GM21723 (cell line): ENCODE data around the gene PRR29.
"Not testable (repeated sequence)": the region's sequence is repeated elsewhere in the genome, so short reads cannot be mapped to it uniquely, and the experiment has no call there.

Experiments used
- ATAC-seq: cut with Tn5 transposase; IDR thresholded peaks from one replicate; pipeline ENCODE4 v1.9.1; 2021; ENCODE audit warnings: mild to moderate bottlenecking, moderate library complexity; ENCODE audit not compliant: unreplicated experiment

Gene PRR29

GRCh38 chr17:63996430-63997182, 1.5 kb upstream of the PRR29 start:
- no peak for ATAC-seq

- no peak for ATAC-seq
These were observed 656 bp upstream of the PRR29 start for GRCh38 chr17:63997341-63998048.

GRCh38 chr17:63998721-63999679, 849 bp downstream of the PRR29 start:
- ATAC-seq = no peak

GRCh38 chr17:63999680-64000531, 1.8 kb downstream of the PRR29 start:
- ATAC-seq = no peak

- no peak for ATAC-seq
These were observed 3.0 kb downstream of the PRR29 start for GRCh38 chr17:64001091-64001579.

- ATAC-seq = no peak
These were observed 3.8 kb downstream of the PRR29 start for GRCh38 chr17:64001763-64002529.

GRCh38 chr17:64002658-64003525, 4.7 kb downstream of the PRR29 start:
- no peak for ATAC-seq

GRCh38 chr17:64003526-64004121, 5.5 kb downstream of the PRR29 start:
- no peak for ATAC-seq

GRCh38 chr17:64004218-64004770, 6.1 kb downstream of the PRR29 start:
- no peak for ATAC-seq

- no peak for ATAC-seq
These were observed 7.0 kb downstream of the PRR29 start for GRCh38 chr17:64004903-64005733.

- no peak for ATAC-seq
These were observed 7.6 kb downstream of the PRR29 start for GRCh38 chr17:64005734-64006167.

- ATAC-seq = no peak
These were observed 8.4 kb downstream of the PRR29 start for GRCh38 chr17:64006361-64007088.

- ATAC-seq = not testable (repeated sequence)
These were observed 9.1 kb downstream of the PRR29 start for GRCh38 chr17:64007089-64007837.

GRCh38 chr17:64007838-64008282, 9.7 kb downstream of the PRR29 start:
- ATAC-seq = no peak

- no peak for ATAC-seq
These were observed 10.2 kb downstream of the PRR29 start for GRCh38 chr17:64008346-64008745.
